ENCODE results near the gene DGKE.

DNA sequence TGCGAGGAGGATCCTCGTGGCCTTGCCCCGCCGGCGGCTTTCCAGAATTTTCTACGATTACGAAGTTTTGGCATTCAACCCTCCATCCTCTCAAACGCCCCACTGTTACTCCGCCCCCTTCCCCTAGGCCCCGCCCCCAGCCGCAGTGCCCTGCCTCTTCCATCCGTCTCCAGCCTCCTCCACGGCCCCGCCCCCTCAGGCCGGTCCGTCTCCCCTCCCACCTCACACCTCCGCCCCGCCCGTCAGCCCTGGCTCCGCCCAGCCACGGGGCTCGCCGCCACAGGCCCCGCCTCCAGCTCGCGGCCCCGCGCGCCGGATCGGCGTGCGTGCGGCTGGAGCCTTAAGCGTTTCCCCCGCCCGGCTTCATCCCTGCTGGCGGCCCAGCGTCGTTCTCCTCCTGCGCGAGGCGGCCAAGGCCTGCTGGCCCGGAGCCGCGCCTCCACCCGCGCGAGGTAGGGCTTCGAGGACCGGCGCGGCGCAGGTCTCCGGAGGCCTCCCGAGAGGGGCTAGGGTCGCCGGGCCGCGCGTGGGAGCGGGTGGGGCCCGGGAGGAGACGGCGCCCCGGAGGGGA is at the start of gene DGKE, which contains the start of gene C17orf67:
- TF ChIP-seq SIN3A (IDR thresholded peaks at IDR 0.05; ENCODE audit: borderline replicate concordance, insufficient read depth, low read length), result no peak
- TF ChIP-seq POLR2AphosphoS5 (IDR thresholded peaks at IDR 0.05; ENCODE audit: low read depth, low read length), result no peak
